HepG2 (cell line): ENCODE results near the gene HELZ. TPM values are rescaled to one million over a fixed set of nuclear protein-coding genes. Genes with fewer than 3 reads are reported as not detected.
A peak's percentile ranks its signal among the peaks of the same experiment; 100 is the strongest.

ENCODE experiments used
- ATAC-seq: fragments of 200-7000 bp; cut with Tn5 transposase; 3 replicates; pipeline ENCODE4 v1.9.1; 2020; ENCODE audit warnings: mild to moderate bottlenecking, moderate library complexity
- BruUV-seq: library from RNA; stranded (reverse); fragments of 400-500 nt; replicated peaks from 2 replicates; lab custom pipeline; 2021; lab: Mats Ljungman, UMichigan
- CTCF ChIA-PET: fragments of 300-600 bp; formaldehyde crosslinking; extraction: SDS; loops from one replicate; lab custom pipeline; 2021; ENCODE audit warnings: low total read pairs, inconsistent platforms, low intra/inter-chr PET ratio; lab: Yijun Ruan, JAX
- POLR2A ChIA-PET: fragments of 350-600 bp; sonication (Branson Sonifier 250); formaldehyde crosslinking; loops from one replicate; lab custom pipeline; 2020; ENCODE audit warnings: antibody characterized with exemption, inconsistent platforms; lab: Yijun Ruan, JAX
- DNase-seq: peaks from one replicate; pipeline ENCODE4 v3.0.0-alpha.2; 2015; ENCODE audit warnings: low spot score
- FAIRE-seq: peaks from 3 replicates; lab custom pipeline; 2011; peaks lifted over from hg19 to GRCh38; lab: Jason Lieb, UNC
- H2AFZ ChIP-seq: one replicate; pipeline ENCODE4 v1.6.1; 2011; ENCODE audit warnings: low read length, inconsistent platforms
- H3K27ac ChIP-seq: fragments of 300-600 bp; 3 replicates; pipeline ENCODE4 v1.8.0; 2011; ENCODE audit warnings: mixed run types, mild to moderate bottlenecking, mixed read lengths, low read length, inconsistent platforms; ENCODE audit not compliant: insufficient read depth; ENCODE audit errors: extremely low read length
- H3K27me3 ChIP-seq, 2 experiments: fragments of 200-600 bp in 1 of 2; 2 replicates in 1 of 2; 3 replicates in 1 of 2; pipeline versions ENCODE4 v1.6.0 to v1.8.0; 2011; ENCODE audit warnings: low read length in 2 of 2, mild to moderate bottlenecking in 2 of 2, moderate library complexity in 2 of 2, inconsistent platforms in 1 of 2; ENCODE audit not compliant: insufficient read depth in 2 of 2, control insufficient read depth in 1 of 2
- H3K36me3 ChIP-seq, 2 experiments: fragments of 200-600 bp in 1 of 2; replicated peaks in 1 of 2; 2 replicates in 1 of 2; 3 replicates in 1 of 2; pipeline versions ENCODE4 v1.5.1 to v1.8.0; 2011; ENCODE audit warnings: low read length in 2 of 2, inconsistent platforms in 1 of 2; ENCODE audit not compliant: insufficient read depth in 2 of 2, control insufficient read depth in 1 of 2
- H3K4me1 ChIP-seq: 2 replicates; pipeline ENCODE4 v1.5.1; 2012; ENCODE audit warnings: low read length, inconsistent platforms; ENCODE audit not compliant: insufficient read depth
- H3K4me2 ChIP-seq: 2 replicates; pipeline ENCODE4 v1.6.0; 2011; ENCODE audit warnings: low read depth, low read length, inconsistent platforms
- H3K4me3 ChIP-seq, 3 experiments: fragments of 200-600 bp in 1 of 3; sonication (generic), shearing (Covaris generic) in 1 of 3; replicated peaks in 1 of 3; 2 replicates each; pipeline ENCODE4 v1.5.1; 2011 to 2016; ENCODE audit warnings: low read length in 3 of 3, inconsistent platforms in 2 of 3, low read depth in 2 of 3, mild to moderate bottlenecking in 2 of 3, control low read depth in 1 of 3, mixed read lengths in 1 of 3; ENCODE audit not compliant: insufficient read depth in 1 of 3
- H3K79me2 ChIP-seq: one replicate; pipeline ENCODE4 v1.6.1; 2011; ENCODE audit warnings: low read length, inconsistent platforms; ENCODE audit not compliant: insufficient read depth
- H3K9ac ChIP-seq: 2 replicates; pipeline ENCODE4 v1.6.0; 2011; ENCODE audit warnings: mild to moderate bottlenecking, low read depth, low read length, inconsistent platforms; ENCODE audit not compliant: insufficient read depth
- H3K9me3 ChIP-seq: 2 replicates; pipeline ENCODE4 v1.5.1; 2012; ENCODE audit warnings: mild to moderate bottlenecking, low read length
- H4K20me1 ChIP-seq: 2 replicates; pipeline ENCODE4 v1.6.0; 2011; ENCODE audit warnings: inconsistent platforms, mild to moderate bottlenecking, low read length, moderate library complexity; ENCODE audit not compliant: insufficient read depth
- ARNT ChIP-seq: fragments of 450-650 bp; IDR thresholded peaks from 2 replicates; pipeline ENCODE4 v1.6.1; 2017
- ATF7-NPFF ChIP-seq: sonication (generic); formaldehyde crosslinking; IDR thresholded peaks from 2 replicates; pipeline ENCODE4 v1.8.1; 2023; ENCODE audit warnings: mild to moderate bottlenecking, low read depth, missing genetic modification reagents, moderate library complexity
- MIXL1 ChIP-seq: IDR thresholded peaks from 2 replicates; pipeline ENCODE4 v1.6.1; 2016
- MTA3 ChIP-seq: sonication (generic); formaldehyde crosslinking; IDR thresholded peaks from 2 replicates; pipeline ENCODE4 v1.4.0; 2020; ENCODE audit warnings: missing genetic modification reagents
- NFIB ChIP-seq: sonication (generic); formaldehyde crosslinking; IDR thresholded peaks from 2 replicates; pipeline ENCODE4 v1.9.0; 2021; ENCODE audit warnings: missing genetic modification reagents, mild to moderate bottlenecking, borderline replicate concordance
- ONECUT2 ChIP-seq: sonication (generic); formaldehyde crosslinking; IDR thresholded peaks from 2 replicates; pipeline ENCODE4 v1.4.0; 2020; ENCODE audit warnings: missing genetic modification reagents
- PPARG ChIP-seq: conservative IDR thresholded peaks from 2 replicates; pipeline ENCODE4 v1.6.1; 2016; ENCODE audit warnings: missing biosample characterization, missing genetic modification reagents
- SP4 ChIP-seq: sonication (generic); formaldehyde crosslinking; IDR thresholded peaks from 2 replicates; pipeline ENCODE4 v1.8.1; 2023; ENCODE audit warnings: mild to moderate bottlenecking, missing genetic modification reagents
- ZFAT ChIP-seq: sonication (generic); formaldehyde crosslinking; conservative IDR thresholded peaks from 2 replicates; pipeline ENCODE4 v1.8.1; 2023; ENCODE audit warnings: missing genetic modification reagents, inconsistent platforms
- ZFP36L1 ChIP-seq: sonication (generic); formaldehyde crosslinking; IDR thresholded peaks from 2 replicates; pipeline ENCODE4 v1.8.0; 2022; ENCODE audit warnings: mild to moderate bottlenecking, missing genetic modification reagents, moderate library complexity
- ZNF484 ChIP-seq: sonication (generic); formaldehyde crosslinking; IDR thresholded peaks from 2 replicates; pipeline ENCODE4 v1.5.1; 2020; ENCODE audit warnings: mild to moderate bottlenecking, low read depth, missing genetic modification reagents, borderline replicate concordance
- ZNF577 ChIP-seq: sonication (generic); formaldehyde crosslinking; IDR thresholded peaks from 2 replicates; pipeline ENCODE4 v1.4.0; 2020; ENCODE audit warnings: mild to moderate bottlenecking, low read depth, missing genetic modification reagents, borderline replicate concordance
- ZNF766 ChIP-seq: sonication (generic); formaldehyde crosslinking; IDR thresholded peaks from 2 replicates; pipeline ENCODE4 v1.5.0; 2020; ENCODE audit warnings: missing genetic modification reagents, borderline replicate concordance
- ZNF790 ChIP-seq: sonication (generic); formaldehyde crosslinking; IDR thresholded peaks from 2 replicates; pipeline ENCODE4 v1.8.0; 2022; ENCODE audit warnings: missing genetic modification reagents, mild to moderate bottlenecking, borderline replicate concordance
- WGBS: methylation state at CpG from one replicate; pipeline ENCODE4 v1.1.6; 2017; ENCODE audit warnings: low lambda C conversion rate; 5-methylcytosine and 5-hydroxymethylcytosine counted together
- in situ Hi-C: cut with HindIII; loops from 2 replicates; pipeline ENCODE4 v1.10.0; 2017; ENCODE audit warnings: low pct_unique_long_range_greater_than_20kb; ENCODE audit not compliant: extremely low pct_ligation_motif_present
- intact Hi-C: fragments of 100-400 bp; cut with micrococcal nuclease; formaldehyde crosslinking; loops from one replicate; pipeline ENCODE4 v1.10.0; 2022; ENCODE audit not compliant: unreplicated experiment
- polyA plus RNA-seq, 8 experiments: library from polyadenylated mRNA; depleted of rRNA in 3 of 8; stranded (reverse) in 7 of 8; unstranded in 1 of 8; fragments of >200 nt; fragmentation: Illumina TruSeq in 4 of 8; extraction: Trizol in 4 of 8; gene quantifications; 2 replicates each; pipeline versions ENCODE4 v1.2.1 to v1.2.3, GENCODE V29; 2011 to 2016; ENCODE audit warnings: low read depth in 4 of 8, missing spikeins in 1 of 8, mixed read lengths in 1 of 8; ENCODE audit not compliant: insufficient read depth in 1 of 8
- total RNA-seq, 5 experiments: library from RNA; depleted of rRNA; stranded (reverse); fragments of >200 nt; fragmentation: Illumina TruSeq; extraction: Trizol; gene quantifications; 2 replicates each; pipeline ENCODE4 v1.2.3, GENCODE V29; 2016; ENCODE audit warnings: low read depth in 1 of 5
- TF ChIP-seq, protein P1 (sequence below): sonication (generic); formaldehyde crosslinking; IDR thresholded peaks from 2 replicates; pipeline ENCODE4 v1.4.0; 2020; ENCODE audit warnings: mild to moderate bottlenecking, low read depth, missing genetic modification reagents
- TF ChIP-seq, protein P2 (sequence below): sonication (generic); formaldehyde crosslinking; IDR thresholded peaks from 2 replicates; pipeline ENCODE4 v1.4.0; 2020; ENCODE audit warnings: mild to moderate bottlenecking, missing genetic modification reagents
- TF ChIP-seq, protein P3 (sequence below): sonication (generic); formaldehyde crosslinking; IDR thresholded peaks from 2 replicates; pipeline ENCODE4 v1.5.1; 2020; ENCODE audit warnings: mild to moderate bottlenecking, missing genetic modification reagents, moderate library complexity

The HELZ gene
- total and polyA plus RNA-seq, 2 of the 13 experiments (the other 11 are each of a cell fraction or from before 2014, with no cell fraction given): 35.3 to 52.4 TPM

DNA sequence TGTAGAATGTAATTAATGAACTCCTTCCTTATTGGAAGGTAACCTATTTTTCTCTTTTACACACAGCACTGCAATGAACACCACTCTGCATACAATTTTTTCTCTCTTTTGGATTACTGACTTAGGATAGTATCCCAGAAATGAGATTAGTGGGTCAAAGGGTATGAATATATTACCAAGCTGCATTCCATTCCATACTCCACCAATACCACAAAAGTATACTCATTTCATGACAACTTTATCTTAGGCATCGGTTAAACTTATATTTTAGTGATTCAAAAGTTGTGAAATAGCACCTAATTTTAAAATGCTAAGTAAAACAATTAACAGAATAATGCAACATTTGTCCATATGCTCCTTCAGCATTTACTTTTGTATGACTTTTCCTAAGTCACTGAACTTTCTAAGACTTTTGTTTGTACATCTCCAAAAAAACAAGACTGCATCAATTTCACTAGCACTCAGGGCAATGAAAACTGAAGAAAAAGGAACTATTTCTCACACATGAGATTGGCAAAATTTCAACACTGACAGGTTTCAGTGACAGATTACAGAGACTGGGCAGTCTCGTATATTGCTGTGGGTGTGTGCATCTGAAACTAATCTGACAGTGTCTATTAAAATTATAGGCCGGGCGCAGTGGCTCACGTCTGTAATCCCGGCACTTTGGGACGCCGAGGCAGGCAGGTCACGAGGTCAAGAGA is 32.1 kb downstream of the HELZ start:
- DNase-seq (no peak), FAIRE-seq (no peak), ATAC-seq (no peak)
- TF ChIP-seq NFIB (CRISPR knock-in tag) (no peak), ZFAT (CRISPR knock-in tag) (no peak), MTA3 (no peak), ZNF790 (CRISPR knock-in tag) (no peak), ZFP36L1 (no peak), ZNF577 (CRISPR knock-in tag) (no peak), ARNT (no peak), ZNF766 (no peak), MIXL1 (CRISPR knock-in tag) (no peak), PPARG (peak; percentile 41; the same call in 1 of the 2 replicates), ATF7-NPFF (no peak), ZNF484 (no peak), ONECUT2 (CRISPR knock-in tag) (no peak), SP4 (CRISPR knock-in tag) (no peak)
- TF ChIP-seq, protein P1, sequence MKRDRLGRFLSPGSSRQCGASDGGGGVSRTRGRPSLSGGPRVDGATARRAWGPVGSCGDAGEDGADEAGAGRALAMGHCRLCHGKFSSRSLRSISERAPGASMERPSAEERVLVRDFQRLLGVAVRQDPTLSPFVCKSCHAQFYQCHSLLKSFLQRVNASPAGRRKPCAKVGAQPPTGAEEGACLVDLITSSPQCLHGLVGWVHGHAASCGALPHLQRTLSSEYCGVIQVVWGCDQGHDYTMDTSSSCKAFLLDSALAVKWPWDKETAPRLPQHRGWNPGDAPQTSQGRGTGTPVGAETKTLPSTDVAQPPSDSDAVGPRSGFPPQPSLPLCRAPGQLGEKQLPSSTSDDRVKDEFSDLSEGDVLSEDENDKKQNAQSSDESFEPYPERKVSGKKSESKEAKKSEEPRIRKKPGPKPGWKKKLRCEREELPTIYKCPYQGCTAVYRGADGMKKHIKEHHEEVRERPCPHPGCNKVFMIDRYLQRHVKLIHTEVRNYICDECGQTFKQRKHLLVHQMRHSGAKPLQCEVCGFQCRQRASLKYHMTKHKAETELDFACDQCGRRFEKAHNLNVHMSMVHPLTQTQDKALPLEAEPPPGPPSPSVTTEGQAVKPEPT: no peak
- TF ChIP-seq, protein P2, sequence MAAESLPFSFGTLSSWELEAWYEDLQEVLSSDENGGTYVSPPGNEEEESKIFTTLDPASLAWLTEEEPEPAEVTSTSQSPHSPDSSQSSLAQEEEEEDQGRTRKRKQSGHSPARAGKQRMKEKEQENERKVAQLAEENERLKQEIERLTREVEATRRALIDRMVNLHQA (CRISPR knock-in tag): no peak
- TF ChIP-seq, protein P3, sequence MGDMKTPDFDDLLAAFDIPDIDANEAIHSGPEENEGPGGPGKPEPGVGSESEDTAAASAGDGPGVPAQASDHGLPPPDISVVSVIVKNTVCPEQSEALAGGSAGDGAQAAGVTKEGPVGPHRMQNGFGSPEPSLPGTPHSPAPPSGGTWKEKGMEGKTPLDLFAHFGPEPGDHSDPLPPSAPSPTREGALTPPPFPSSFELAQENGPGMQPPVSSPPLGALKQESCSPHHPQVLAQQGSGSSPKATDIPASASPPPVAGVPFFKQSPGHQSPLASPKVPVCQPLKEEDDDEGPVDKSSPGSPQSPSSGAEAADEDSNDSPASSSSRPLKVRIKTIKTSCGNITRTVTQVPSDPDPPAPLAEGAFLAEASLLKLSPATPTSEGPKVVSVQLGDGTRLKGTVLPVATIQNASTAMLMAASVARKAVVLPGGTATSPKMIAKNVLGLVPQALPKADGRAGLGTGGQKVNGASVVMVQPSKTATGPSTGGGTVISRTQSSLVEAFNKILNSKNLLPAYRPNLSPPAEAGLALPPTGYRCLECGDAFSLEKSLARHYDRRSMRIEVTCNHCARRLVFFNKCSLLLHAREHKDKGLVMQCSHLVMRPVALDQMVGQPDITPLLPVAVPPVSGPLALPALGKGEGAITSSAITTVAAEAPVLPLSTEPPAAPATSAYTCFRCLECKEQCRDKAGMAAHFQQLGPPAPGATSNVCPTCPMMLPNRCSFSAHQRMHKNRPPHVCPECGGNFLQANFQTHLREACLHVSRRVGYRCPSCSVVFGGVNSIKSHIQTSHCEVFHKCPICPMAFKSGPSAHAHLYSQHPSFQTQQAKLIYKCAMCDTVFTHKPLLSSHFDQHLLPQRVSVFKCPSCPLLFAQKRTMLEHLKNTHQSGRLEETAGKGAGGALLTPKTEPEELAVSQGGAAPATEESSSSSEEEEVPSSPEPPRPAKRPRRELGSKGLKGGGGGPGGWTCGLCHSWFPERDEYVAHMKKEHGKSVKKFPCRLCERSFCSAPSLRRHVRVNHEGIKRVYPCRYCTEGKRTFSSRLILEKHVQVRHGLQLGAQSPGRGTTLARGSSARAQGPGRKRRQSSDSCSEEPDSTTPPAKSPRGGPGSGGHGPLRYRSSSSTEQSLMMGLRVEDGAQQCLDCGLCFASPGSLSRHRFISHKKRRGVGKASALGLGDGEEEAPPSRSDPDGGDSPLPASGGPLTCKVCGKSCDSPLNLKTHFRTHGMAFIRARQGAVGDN (CRISPR knock-in tag): 0 out of 2 replicates have a peak, but pooled peaks have one; percentile 17
- Histone ChIP-seq H3K9me3 (no peaks in the 10 kb centered on the region), H3K36me3 (peaks cover 27 to 56% of the 10 kb centered on the region in 2 experiments), H3K9ac (no peak overlapping the region), H4K20me1 (peaks cover 48% of the 10 kb centered on the region), H3K4me3 (no peak overlapping the region), H3K79me2 (peaks cover 49% of the 10 kb centered on the region), H3K4me2 (no peak overlapping the region), H2AFZ (no peak overlapping the region), H3K27me3 (no peaks in the 10 kb centered on the region), H3K27ac (no peak overlapping the region), H3K4me1 (peaks cover 62% of the 10 kb centered on the region)
- intact Hi-C loops (no loop called here), in situ Hi-C loops (no loop called here)
- BruUV-seq: TSS peak; percentile 32
- 94% methylated on average over 9 of the region's 9 CpGs for WGBS
- POLR2A ChIA-PET: interaction anchor here (0.8 kb wide), 1 partner anchor 20 kb away, joined by 3 read pairs; no protein-coding TSS in a partner anchor
- CTCF ChIA-PET: no interaction called here
